ENCODE data around the gene LRRN3. TPM values are rescaled to one million over a fixed set of nuclear protein-coding genes. Genes with fewer than 3 reads are reported as not detected.

Gene LRRN3
- polyA plus RNA-seq, 2 of the 4 experiments (the other 2 are of a cell fraction), result 0.05 to 0.06 TPM

DNA sequence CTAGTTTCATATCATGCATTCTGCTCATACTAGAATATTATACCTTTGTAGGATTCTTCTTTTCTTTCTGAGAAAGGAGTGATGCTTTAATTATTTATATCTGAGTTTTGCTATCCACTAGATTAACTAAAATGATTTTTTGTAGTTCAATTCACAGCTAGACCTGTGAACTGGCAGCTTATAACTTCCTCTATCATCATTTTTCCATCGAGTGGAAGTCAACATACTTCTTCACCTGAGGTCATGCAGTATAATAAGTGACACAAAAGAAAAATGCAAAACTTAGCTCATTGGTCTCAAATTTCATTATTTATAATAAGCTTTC, 8.0 kb downstream of the LRRN3 start:
- 4% methylated on average over 1 of the region's 1 CpG for WGBS (ENCODE audit: missing lambda C conversion rate)
- FAIRE-seq, result no peak
- no peak for TF ChIP-seq MYC (IDR thresholded peaks at IDR 0.05; ENCODE audit: borderline replicate concordance, low read length)
- TF ChIP-seq NFE2L2 (conservative IDR thresholded peaks at IDR 0.05; ENCODE audit: low read length), result no peak
- TF ChIP-seq, protein P1, sequence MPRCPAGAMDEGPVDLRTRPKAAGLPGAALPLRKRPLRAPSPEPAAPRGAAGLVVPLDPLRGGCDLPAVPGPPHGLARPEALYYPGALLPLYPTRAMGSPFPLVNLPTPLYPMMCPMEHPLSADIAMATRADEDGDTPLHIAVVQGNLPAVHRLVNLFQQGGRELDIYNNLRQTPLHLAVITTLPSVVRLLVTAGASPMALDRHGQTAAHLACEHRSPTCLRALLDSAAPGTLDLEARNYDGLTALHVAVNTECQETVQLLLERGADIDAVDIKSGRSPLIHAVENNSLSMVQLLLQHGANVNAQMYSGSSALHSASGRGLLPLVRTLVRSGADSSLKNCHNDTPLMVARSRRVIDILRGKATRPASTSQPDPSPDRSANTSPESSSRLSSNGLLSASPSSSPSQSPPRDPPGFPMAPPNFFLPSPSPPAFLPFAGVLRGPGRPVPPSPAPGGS (IDR thresholded peaks at IDR 0.05), result no peak
- TF ChIP-seq, protein P2, sequence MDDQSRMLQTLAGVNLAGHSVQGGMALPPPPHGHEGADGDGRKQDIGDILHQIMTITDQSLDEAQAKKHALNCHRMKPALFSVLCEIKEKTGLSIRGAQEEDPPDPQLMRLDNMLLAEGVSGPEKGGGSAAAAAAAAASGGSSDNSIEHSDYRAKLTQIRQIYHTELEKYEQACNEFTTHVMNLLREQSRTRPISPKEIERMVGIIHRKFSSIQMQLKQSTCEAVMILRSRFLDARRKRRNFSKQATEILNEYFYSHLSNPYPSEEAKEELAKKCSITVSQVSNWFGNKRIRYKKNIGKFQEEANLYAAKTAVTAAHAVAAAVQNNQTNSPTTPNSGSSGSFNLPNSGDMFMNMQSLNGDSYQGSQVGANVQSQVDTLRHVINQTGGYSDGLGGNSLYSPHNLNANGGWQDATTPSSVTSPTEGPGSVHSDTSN (IDR thresholded peaks at IDR 0.05), result no peak
- no peak for TF ChIP-seq ESRRA (IDR thresholded peaks at IDR 0.05; ENCODE audit: borderline replicate concordance, low read length)
- TF ChIP-seq BHLHE40 (IDR thresholded peaks at IDR 0.05; ENCODE audit: low read depth, low read length), result no peak
- no peak for TF ChIP-seq TFCP2L1 (CRISPR knock-in tag; IDR thresholded peaks at IDR 0.05)
- TF ChIP-seq FOXS1 (CRISPR knock-in tag; IDR thresholded peaks at IDR 0.05), result no peak
- ChIA-PET CTCF (interaction anchor here (0.8 to 1.7 kb wide), 9 partner anchors 9 to 699 kb away, joined by 3 to 6 read pairs (median 4); no protein-coding TSS in a partner anchor), POLR2A (no interaction called here)
- no peak overlapping the region for H3K4me3 ChIP-seq
- no peak for DNase-seq (ENCODE audit: low read depth in 1 of 2, low spot score in 1 of 2)
- H3K27ac ChIP-seq, result no peak overlapping the region
- H3K9me3 ChIP-seq, result no peaks in the 10 kb centered on the region
- peak overlapping the region; percentile 38; the same call in 2 of the 3 replicates for H3K4me2 ChIP-seq
- H3K4me1 ChIP-seq, result peaks cover 12% of the 10 kb centered on the region; the same call in 2 of the 3 replicates
- no peak for ATAC-seq

DNA sequence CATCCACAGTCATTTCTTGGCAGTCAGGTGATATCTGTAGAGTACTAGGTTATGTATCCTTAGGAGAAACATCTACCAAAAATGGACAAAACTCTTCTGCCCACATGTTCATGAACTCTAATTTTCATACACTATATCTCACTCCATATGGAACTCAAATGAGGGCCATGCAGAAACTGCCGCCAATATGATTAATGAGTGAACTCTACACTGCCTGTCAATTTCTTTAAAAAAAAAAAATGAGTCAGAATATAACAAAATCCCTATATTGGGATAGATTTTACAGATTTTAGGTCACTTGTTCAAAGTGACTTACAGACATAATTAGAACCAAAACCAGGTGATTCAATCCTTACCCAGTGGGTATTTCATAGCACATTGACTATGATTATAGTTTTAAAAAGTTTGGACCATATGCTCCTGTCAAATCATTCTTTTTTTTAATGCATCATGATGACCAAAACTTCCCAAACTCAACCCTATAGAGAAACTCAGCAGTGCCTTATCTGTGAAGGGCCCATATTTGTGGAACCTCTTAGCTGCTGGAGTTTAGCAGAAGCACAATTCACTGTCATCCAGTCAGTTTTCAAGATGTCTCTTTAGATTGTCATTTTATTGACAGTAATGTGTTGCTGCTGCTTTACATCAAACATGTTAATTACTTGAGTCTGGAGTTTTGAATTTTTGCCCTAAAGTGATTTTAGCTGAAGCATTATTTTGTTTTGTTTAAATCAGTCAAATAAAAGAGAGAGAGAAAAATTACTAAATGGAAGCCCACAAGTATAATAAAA, 11.1 kb downstream of the LRRN3 start:
- FAIRE-seq (no peak), ATAC-seq (no peak)
- CTCF ChIA-PET, result no interaction called here

DNA sequence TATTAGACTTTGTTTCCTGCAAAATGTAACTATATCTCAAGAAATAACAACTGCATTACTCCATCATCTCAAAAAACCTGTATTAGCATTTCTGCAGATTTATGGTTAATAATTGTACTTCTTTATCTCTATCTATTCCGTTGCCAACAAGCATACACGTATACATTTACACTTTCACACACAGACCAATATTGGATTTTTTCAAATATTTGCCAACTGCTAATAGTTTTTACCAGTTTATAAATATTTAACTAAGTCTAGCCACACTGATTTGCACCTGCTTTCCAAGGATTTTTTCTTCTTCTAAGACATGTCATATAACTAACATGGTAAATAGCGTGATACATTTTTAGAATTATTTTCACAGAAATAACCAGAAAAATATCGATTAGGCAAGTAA, 12.2 kb downstream of the LRRN3 start:
- FAIRE-seq, result no peak
- Histone ChIP-seq H3K27ac (no peak overlapping the region), H3K4me1 (peaks cover 17% of the 10 kb centered on the region), H3K4me3 (no peak overlapping the region), H3K4me2 (no peak overlapping the region), H3K9me3 (no peaks in the 10 kb centered on the region)
- DNase-seq (ENCODE audit: low read depth in 1 of 2, low spot score in 1 of 2), result no peak
- WGBS (ENCODE audit: missing lambda C conversion rate), result 69% methylated on average over 4 of the region's 4 CpGs
- ATAC-seq, result no peak
- POLR2A ChIA-PET, result no interaction called here
- CTCF ChIA-PET, result no interaction called here
- TF ChIP-seq, protein P3, sequence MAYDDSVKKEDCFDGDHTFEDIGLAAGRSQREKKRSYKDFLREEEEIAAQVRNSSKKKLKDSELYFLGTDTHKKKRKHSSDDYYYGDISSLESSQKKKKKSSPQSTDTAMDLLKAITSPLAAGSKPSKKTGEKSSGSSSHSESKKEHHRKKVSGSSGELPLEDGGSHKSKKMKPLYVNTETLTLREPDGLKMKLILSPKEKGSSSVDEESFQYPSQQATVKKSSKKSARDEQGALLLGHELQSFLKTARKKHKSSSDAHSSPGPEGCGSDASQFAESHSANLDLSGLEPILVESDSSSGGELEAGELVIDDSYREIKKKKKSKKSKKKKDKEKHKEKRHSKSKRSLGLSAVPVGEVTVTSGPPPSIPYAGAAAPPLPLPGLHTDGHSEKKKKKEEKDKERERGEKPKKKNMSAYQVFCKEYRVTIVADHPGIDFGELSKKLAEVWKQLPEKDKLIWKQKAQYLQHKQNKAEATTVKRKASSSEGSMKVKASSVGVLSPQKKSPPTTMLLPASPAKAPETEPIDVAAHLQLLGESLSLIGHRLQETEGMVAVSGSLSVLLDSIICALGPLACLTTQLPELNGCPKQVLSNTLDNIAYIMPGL (CRISPR knock-in tag; IDR thresholded peaks at IDR 0.05; ENCODE audit: borderline replicate concordance), result no peak
- no peak for TF ChIP-seq RCOR1 (IDR thresholded peaks at IDR 0.05; ENCODE audit: low read depth, low read length)
- TF ChIP-seq RFX5 (IDR thresholded peaks at IDR 0.05), result no peak
- no peak for TF ChIP-seq SMC3 (IDR thresholded peaks at IDR 0.05)
- no peak for TF ChIP-seq POLR2AphosphoS2 (conservative IDR thresholded peaks at IDR 0.05; ENCODE audit: low read length)
- TF ChIP-seq, protein P4, sequence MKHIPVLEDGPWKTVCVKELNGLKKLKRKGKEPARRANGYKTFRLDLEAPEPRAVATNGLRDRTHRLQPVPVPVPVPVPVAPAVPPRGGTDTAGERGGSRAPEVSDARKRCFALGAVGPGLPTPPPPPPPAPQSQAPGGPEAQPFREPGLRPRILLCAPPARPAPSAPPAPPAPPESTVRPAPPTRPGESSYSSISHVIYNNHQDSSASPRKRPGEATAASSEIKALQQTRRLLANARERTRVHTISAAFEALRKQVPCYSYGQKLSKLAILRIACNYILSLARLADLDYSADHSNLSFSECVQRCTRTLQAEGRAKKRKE (CRISPR knock-in tag; IDR thresholded peaks at IDR 0.05; ENCODE audit: low read depth), result no peak
- no peak for TF ChIP-seq SREBF2 (IDR thresholded peaks at IDR 0.05)
- TF ChIP-seq, protein P5, sequence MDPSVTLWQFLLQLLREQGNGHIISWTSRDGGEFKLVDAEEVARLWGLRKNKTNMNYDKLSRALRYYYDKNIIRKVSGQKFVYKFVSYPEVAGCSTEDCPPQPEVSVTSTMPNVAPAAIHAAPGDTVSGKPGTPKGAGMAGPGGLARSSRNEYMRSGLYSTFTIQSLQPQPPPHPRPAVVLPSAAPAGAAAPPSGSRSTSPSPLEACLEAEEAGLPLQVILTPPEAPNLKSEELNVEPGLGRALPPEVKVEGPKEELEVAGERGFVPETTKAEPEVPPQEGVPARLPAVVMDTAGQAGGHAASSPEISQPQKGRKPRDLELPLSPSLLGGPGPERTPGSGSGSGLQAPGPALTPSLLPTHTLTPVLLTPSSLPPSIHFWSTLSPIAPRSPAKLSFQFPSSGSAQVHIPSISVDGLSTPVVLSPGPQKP (IDR thresholded peaks at IDR 0.05; ENCODE audit: low read depth, low read length), result no peak
- TF ChIP-seq TFCP2L1 (CRISPR knock-in tag; IDR thresholded peaks at IDR 0.05), result no peak
- no peak for TF ChIP-seq PHF8 (IDR thresholded peaks at IDR 0.05; ENCODE audit: borderline replicate concordance, low read depth)
- no peak for TF ChIP-seq RNF2 (IDR thresholded peaks at IDR 0.05; ENCODE audit: borderline replicate concordance, low read depth)
- TF ChIP-seq, protein P6, sequence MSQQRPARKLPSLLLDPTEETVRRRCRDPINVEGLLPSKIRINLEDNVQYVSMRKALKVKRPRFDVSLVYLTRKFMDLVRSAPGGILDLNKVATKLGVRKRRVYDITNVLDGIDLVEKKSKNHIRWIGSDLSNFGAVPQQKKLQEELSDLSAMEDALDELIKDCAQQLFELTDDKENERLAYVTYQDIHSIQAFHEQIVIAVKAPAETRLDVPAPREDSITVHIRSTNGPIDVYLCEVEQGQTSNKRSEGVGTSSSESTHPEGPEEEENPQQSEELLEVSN (IDR thresholded peaks at IDR 0.05; ENCODE audit: borderline replicate concordance, low read depth), result no peak
- TF ChIP-seq CEBPB (IDR thresholded peaks at IDR 0.05), result no peak

More for the DNA sequence above, 11.1 kb downstream of the LRRN3 start:
- Histone ChIP-seq H3K9me3 (no peaks in the 10 kb centered on the region), H3K4me3 (no peak overlapping the region), H3K27ac (no peak overlapping the region), H3K4me1 (peaks cover 14% of the 10 kb centered on the region), H3K4me2 (no peak overlapping the region)
- POLR2A ChIA-PET, result no interaction called here
- WGBS (ENCODE audit: missing lambda C conversion rate), result 92% methylated on average over 1 of the region's 1 CpG
- no peak for DNase-seq (ENCODE audit: low read depth in 1 of 2, low spot score in 1 of 2)
- TF ChIP-seq, protein P4 (CRISPR knock-in tag; IDR thresholded peaks at IDR 0.05; ENCODE audit: low read depth), result no peak
- TF ChIP-seq RCOR1 (IDR thresholded peaks at IDR 0.05; ENCODE audit: low read depth, low read length), result no peak
- no peak for TF ChIP-seq KDM1A (IDR thresholded peaks at IDR 0.05; ENCODE audit: low read depth)
- TF ChIP-seq, protein P7, sequence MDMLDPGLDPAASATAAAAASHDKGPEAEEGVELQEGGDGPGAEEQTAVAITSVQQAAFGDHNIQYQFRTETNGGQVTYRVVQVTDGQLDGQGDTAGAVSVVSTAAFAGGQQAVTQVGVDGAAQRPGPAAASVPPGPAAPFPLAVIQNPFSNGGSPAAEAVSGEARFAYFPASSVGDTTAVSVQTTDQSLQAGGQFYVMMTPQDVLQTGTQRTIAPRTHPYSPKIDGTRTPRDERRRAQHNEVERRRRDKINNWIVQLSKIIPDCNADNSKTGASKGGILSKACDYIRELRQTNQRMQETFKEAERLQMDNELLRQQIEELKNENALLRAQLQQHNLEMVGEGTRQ (IDR thresholded peaks at IDR 0.05), result no peak
